K562 (cell line): ENCODE data around the gene URM1. TPM values are rescaled to one million over a fixed set of nuclear protein-coding genes. Genes with fewer than 3 reads are reported as not detected.

Source experiments
- ATAC-seq: fragments of 200-7000 bp; cut with Tn5 transposase; 3 replicates; pipeline ENCODE4 v1.9.1; 2020; ENCODE audit warnings: moderate library complexity
- BruUV-seq: library from RNA; stranded (reverse); fragments of 400-500 nt; replicated peaks from 2 replicates; lab custom pipeline; 2021; lab: Mats Ljungman, UMichigan
- CTCF ChIA-PET: fragments of 300-600 bp; formaldehyde crosslinking; extraction: SDS; loops from one replicate; lab custom pipeline; 2021; ENCODE audit warnings: low intra/inter-chr PET ratio; lab: Yijun Ruan, JAX
- POLR2A ChIA-PET: fragments of 300-600, 350-650 bp; sonication (Branson Sonifier 250); formaldehyde crosslinking; extraction: SDS; loops from one replicate; lab custom pipeline; 2021; ENCODE audit warnings: antibody characterized with exemption, inconsistent platforms; lab: Yijun Ruan, JAX
- DNase-seq, 4 experiments: peaks; one replicate each; pipeline versions ENCODE4 v3.0.0 to v3.0.0-alpha.2; 2011 to 2018; ENCODE audit warnings: low spot score in 3 of 4, mixed read lengths in 3 of 4; ENCODE audit errors: extremely low read depth in 1 of 4
- FAIRE-seq: peaks from 2 replicates; lab custom pipeline; 2011; peaks lifted over from hg19 to GRCh38; lab: Jason Lieb, UNC
- H2AFZ ChIP-seq: 2 replicates; pipeline ENCODE4 v1.6.0; 2011; ENCODE audit warnings: low read depth, low read length, control low read depth, inconsistent platforms
- H3K27ac ChIP-seq: fragments of 200-600 bp; 3 replicates; pipeline ENCODE4 v1.8.0; 2011; ENCODE audit warnings: low read depth, mild to moderate bottlenecking, control low read depth, inconsistent platforms, low read length, moderate library complexity, mixed read lengths; ENCODE audit errors: extremely low read depth
- H3K27me3 ChIP-seq, 2 experiments: fragments of 300-600 bp in 1 of 2; 2 replicates in 1 of 2; 3 replicates in 1 of 2; pipeline versions ENCODE4 v1.6.0 to v1.8.0; 2011; ENCODE audit warnings: inconsistent platforms in 2 of 2, low read length in 2 of 2, mild to moderate bottlenecking in 1 of 2, mixed read lengths in 1 of 2, moderate library complexity in 1 of 2; ENCODE audit not compliant: control insufficient read depth in 2 of 2, insufficient read depth in 2 of 2
- H3K36me3 ChIP-seq: fragments of 300-600 bp; 3 replicates; pipeline ENCODE4 v1.8.0; 2011; ENCODE audit warnings: mild to moderate bottlenecking, low read length, inconsistent platforms; ENCODE audit not compliant: control insufficient read depth, insufficient read depth
- H3K4me1 ChIP-seq, 2 experiments: fragments of 200-600 bp in 1 of 2; replicated peaks in 1 of 2; 2 replicates in 1 of 2; 3 replicates in 1 of 2; pipeline versions ENCODE4 v1.5.1 to v1.8.0; 2011; ENCODE audit warnings: inconsistent platforms in 2 of 2, low read length in 2 of 2, mild to moderate bottlenecking in 1 of 2, mixed read lengths in 1 of 2, moderate library complexity in 1 of 2; ENCODE audit not compliant: control insufficient read depth in 2 of 2, insufficient read depth in 2 of 2
- H3K4me2 ChIP-seq: 2 replicates; pipeline ENCODE4 v1.6.1; 2011; ENCODE audit warnings: low read length, control low read depth, inconsistent platforms, mixed read lengths; ENCODE audit not compliant: insufficient read depth
- H3K4me3 ChIP-seq: fragments of 200-600 bp; sonication (generic), shearing (Covaris generic); 2 replicates; pipeline ENCODE4 v1.5.1; 2016; ENCODE audit warnings: control low read depth, inconsistent platforms
- H3K79me2 ChIP-seq: fragments of 200-600 bp; 3 replicates; pipeline ENCODE4 v1.8.0; 2011; ENCODE audit warnings: low read length, inconsistent platforms; ENCODE audit not compliant: control insufficient read depth, insufficient read depth
- H3K9ac ChIP-seq, 2 experiments: 2 replicates each; pipeline versions ENCODE4 v1.6.0 to v1.6.1; 2011; ENCODE audit warnings: low read depth in 2 of 2, low read length in 2 of 2, control low read depth in 1 of 2, inconsistent platforms in 1 of 2, mild to moderate bottlenecking in 1 of 2, mixed read lengths in 1 of 2; ENCODE audit not compliant: insufficient read depth in 1 of 2
- H3K9me1 ChIP-seq: one replicate; pipeline ENCODE4 v1.6.0; 2011; ENCODE audit warnings: inconsistent platforms, mild to moderate bottlenecking, low read length, moderate library complexity; ENCODE audit not compliant: control insufficient read depth, insufficient read depth
- H3K9me3 ChIP-seq: replicated peaks from 2 replicates; pipeline ENCODE4 v1.5.1; 2011; ENCODE audit warnings: low read depth, low read length, inconsistent platforms; ENCODE audit not compliant: control insufficient read depth, insufficient read depth
- H4K20me1 ChIP-seq: replicated peaks from 2 replicates; pipeline ENCODE4 v1.6.1; 2011; ENCODE audit warnings: low read length, inconsistent platforms, mixed read lengths; ENCODE audit not compliant: control insufficient read depth, insufficient read depth
- CSDE1 ChIP-seq, 2 experiments: fragments of 450-650 bp; IDR thresholded peaks; 2 replicates each; pipeline ENCODE4 v1.6.1; 2016; ENCODE audit warnings: mild to moderate bottlenecking in 1 of 2
- GATA2 ChIP-seq: sonication (generic); formaldehyde crosslinking; IDR thresholded peaks from 2 replicates; pipeline ENCODE4 v1.4.0; 2020; ENCODE audit warnings: mild to moderate bottlenecking, missing genetic modification reagents
- LCOR ChIP-seq: sonication (generic); formaldehyde crosslinking; IDR thresholded peaks from 2 replicates; pipeline ENCODE4 v1.8.0; 2022; ENCODE audit warnings: mild to moderate bottlenecking, missing genetic modification reagents
- MTF1 ChIP-seq: fragments of 250-450 bp; sonication (Bioruptor Pico); IDR thresholded peaks from 2 replicates; pipeline ENCODE4 v1.9.0; 2021; ENCODE audit warnings: moderate library complexity, mild to moderate bottlenecking, inconsistent platforms, borderline replicate concordance
- MYC ChIP-seq, 2 experiments: fragments of 250-450 bp in 1 of 2; sonication (Bioruptor Pico) in 1 of 2; IDR thresholded peaks; 2 replicates each; pipeline versions ENCODE4 v1.5.1 to v1.6.1; 2012 to 2021; ENCODE audit warnings: low read depth in 2 of 2, borderline replicate concordance in 1 of 2, improper control_type of control experiment in 1 of 2, low read length in 1 of 2, mild to moderate bottlenecking in 1 of 2, moderate library complexity in 1 of 2
- NONO ChIP-seq, 2 experiments: fragments of 200-400 bp in 1 of 2; fragments of 450-650 bp in 1 of 2; formaldehyde crosslinking in 1 of 2; IDR thresholded peaks; 2 replicates each; pipeline ENCODE4 v1.6.1; 2017; ENCODE audit warnings: low read depth in 2 of 2, mild to moderate bottlenecking in 2 of 2, moderate library complexity in 2 of 2, low read length in 1 of 2
- NR3C1 ChIP-seq: sonication (generic); formaldehyde crosslinking; IDR thresholded peaks from 2 replicates; pipeline ENCODE4 v1.8.1; 2022; ENCODE audit warnings: missing genetic modification reagents
- POLR2H ChIP-seq: IDR thresholded peaks from 2 replicates; pipeline ENCODE4 v1.6.1; 2016; ENCODE audit warnings: missing genetic modification characterization, low read depth, mild to moderate bottlenecking, control low read depth, missing compliant biosample characterization, moderate library complexity
- SMAD2 ChIP-seq: fragments of 150-350 bp; IDR thresholded peaks from 2 replicates; pipeline ENCODE4 v1.6.1; 2014; ENCODE audit warnings: low read depth, mild to moderate bottlenecking, low read length
- SPI1 ChIP-seq: IDR thresholded peaks from 2 replicates; pipeline ENCODE4 v1.6.1; 2011; ENCODE audit warnings: low read depth, low read length, control low read depth, borderline replicate concordance
- XRCC5 ChIP-seq: fragments of 200-400 bp; formaldehyde crosslinking; IDR thresholded peaks from 2 replicates; pipeline ENCODE4 v1.6.1; 2017; ENCODE audit warnings: low read depth, mild to moderate bottlenecking, low read length
- ZNF263 ChIP-seq: sonication (generic); formaldehyde crosslinking; IDR thresholded peaks from 2 replicates; pipeline ENCODE4 v1.8.0; 2022; ENCODE audit warnings: mild to moderate bottlenecking, missing genetic modification reagents, borderline replicate concordance
- WGBS: fragments of 100-300 bp; shearing (Covaris generic); methylation state at CpG from one replicate; pipeline ENCODE4 v1.1.6; 2016; ENCODE audit warnings: low coverage, mixed read lengths; ENCODE audit not compliant: insufficient coverage; ENCODE audit errors: missing lambda C conversion rate; 5-methylcytosine and 5-hydroxymethylcytosine counted together
- in situ Hi-C: fragments of 300-500 bp; cut with MboI; formaldehyde crosslinking; loops from 4 replicates; pipeline ENCODE4 v1.15.0; 2018; ENCODE audit warnings: inconsistent platforms, mixed read lengths
- intact Hi-C: fragments of 100-400 bp; cut with micrococcal nuclease; formaldehyde crosslinking; loops from 2 replicates; pipeline ENCODE4 v1.14.2; 2022
- polyA plus RNA-seq, 8 experiments: library from polyadenylated mRNA; depleted of rRNA in 4 of 8; stranded (reverse) in 5 of 8; unstranded in 3 of 8; fragments of >200 nt; fragmentation: Nextera tagmentation in 2 of 8; fragmentation: Illumina TruSeq in 1 of 8; extraction: Ambion mirVana in 2 of 8; extraction: Trizol in 1 of 8; gene quantifications; 2 replicates each; pipeline versions ENCODE4 v1.2.1 to v1.2.3, GENCODE V29; 2011 to 2014; ENCODE audit warnings: inconsistent platforms in 1 of 8, missing spikeins in 1 of 8
- total RNA-seq, 7 experiments: library from RNA; depleted of rRNA in 6 of 7; stranded (reverse); fragments of >200 nt in 6 of 7; fragmentation: Illumina TruSeq in 2 of 7; extraction: Trizol in 2 of 7; gene quantifications; 2 replicates each; pipeline versions ENCODE4 v1.2.1 to v1.2.3, GENCODE V29; 2011 to 2021; ENCODE audit warnings: low replicate concordance in 1 of 7
- TF ChIP-seq, protein P1 (sequence below): sonication (generic); formaldehyde crosslinking; IDR thresholded peaks from 2 replicates; pipeline ENCODE4 v1.8.0; 2022; ENCODE audit warnings: missing genetic modification reagents, mild to moderate bottlenecking, moderate library complexity, borderline replicate concordance
- TF ChIP-seq, protein P2 (sequence below): fragments of 450-650 bp; formaldehyde crosslinking; IDR thresholded peaks from 2 replicates; pipeline ENCODE4 v1.4.0; 2020; ENCODE audit warnings: mild to moderate bottlenecking
- TF ChIP-seq, protein P3 (sequence below): fragments of 250-450 bp; sonication (Bioruptor Pico); IDR thresholded peaks from 2 replicates; pipeline ENCODE4 v1.6.1; 2021; ENCODE audit warnings: mild to moderate bottlenecking

URM1 gene
- total and polyA plus RNA-seq, 9 of the 15 experiments (the other 6 are each of a cell fraction or from before 2014, with no cell fraction given), result 10.1 to 88.9 (median 53.3) TPM

DNA sequence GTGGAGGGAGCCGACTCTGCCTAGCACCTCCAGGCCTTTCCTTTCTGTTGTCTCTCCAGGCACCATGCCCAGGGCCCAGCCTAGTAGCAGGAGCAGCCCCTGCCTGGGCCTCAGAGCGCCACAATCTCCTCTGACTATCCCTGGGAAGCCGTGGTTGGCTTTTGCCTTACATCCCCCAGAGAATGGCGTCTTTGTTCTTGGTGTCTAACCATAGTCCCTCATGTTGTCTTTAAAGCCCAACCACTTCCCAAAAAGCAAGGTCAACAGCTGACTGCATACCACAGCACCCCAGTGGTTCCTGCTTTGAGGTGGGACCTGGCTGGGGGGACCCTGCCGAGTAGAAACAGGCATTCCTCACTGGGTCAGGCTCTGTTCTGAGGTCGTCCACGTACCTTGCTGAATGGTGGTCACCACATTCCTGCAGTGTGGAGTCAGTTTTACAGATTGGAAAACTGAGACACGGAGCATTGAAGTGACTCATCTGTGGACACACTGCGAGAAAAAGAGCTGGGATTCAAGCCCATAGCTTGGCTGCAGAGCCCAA is 35.7 kb downstream of the URM1 start:
- H3K9ac ChIP-seq, result peak overlapping the region in 1 of 2 experiments; percentile 83; a peak in 2 of 4 replicates
- no peak overlapping the region for H3K27ac ChIP-seq
- intact Hi-C loops (no loop called here), in situ Hi-C loops (no loop called here)
- DNase-seq (no peak), ATAC-seq (no peak), FAIRE-seq (no peak)
- BruUV-seq, result no TSS peak
- TF ChIP-seq POLR2H (tag), result no peak
- TF ChIP-seq MTF1 (CRISPR knock-in tag), result no peak
- TF ChIP-seq MYC (IDR thresholded peaks at IDR 0.05; ENCODE audit: low read depth, low read length), result no peak
- no peak for TF ChIP-seq MYC (CRISPR knock-in tag; IDR thresholded peaks at IDR 0.05; ENCODE audit: borderline replicate concordance, low read depth)
- TF ChIP-seq, protein P1, sequence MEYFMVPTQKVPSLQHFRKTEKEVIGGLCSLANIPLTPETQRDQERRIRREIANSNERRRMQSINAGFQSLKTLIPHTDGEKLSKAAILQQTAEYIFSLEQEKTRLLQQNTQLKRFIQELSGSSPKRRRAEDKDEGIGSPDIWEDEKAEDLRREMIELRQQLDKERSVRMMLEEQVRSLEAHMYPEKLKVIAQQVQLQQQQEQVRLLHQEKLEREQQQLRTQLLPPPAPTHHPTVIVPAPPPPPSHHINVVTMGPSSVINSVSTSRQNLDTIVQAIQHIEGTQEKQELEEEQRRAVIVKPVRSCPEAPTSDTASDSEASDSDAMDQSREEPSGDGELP (CRISPR knock-in tag), result peak; percentile 37; the same call in 1 of the 2 replicates
- TF ChIP-seq NONO (IDR thresholded peaks at IDR 0.05; ENCODE audit: low read depth in 2 of 2, low read length in 1 of 2), result no peak
- TF ChIP-seq, protein P2, sequence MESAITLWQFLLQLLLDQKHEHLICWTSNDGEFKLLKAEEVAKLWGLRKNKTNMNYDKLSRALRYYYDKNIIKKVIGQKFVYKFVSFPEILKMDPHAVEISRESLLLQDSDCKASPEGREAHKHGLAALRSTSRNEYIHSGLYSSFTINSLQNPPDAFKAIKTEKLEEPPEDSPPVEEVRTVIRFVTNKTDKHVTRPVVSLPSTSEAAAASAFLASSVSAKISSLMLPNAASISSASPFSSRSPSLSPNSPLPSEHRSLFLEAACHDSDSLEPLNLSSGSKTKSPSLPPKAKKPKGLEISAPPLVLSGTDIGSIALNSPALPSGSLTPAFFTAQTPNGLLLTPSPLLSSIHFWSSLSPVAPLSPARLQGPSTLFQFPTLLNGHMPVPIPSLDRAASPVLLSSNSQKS (CRISPR knock-in tag), result no peak
- TF ChIP-seq SMAD2, result no peak
- TF ChIP-seq, protein P3, sequence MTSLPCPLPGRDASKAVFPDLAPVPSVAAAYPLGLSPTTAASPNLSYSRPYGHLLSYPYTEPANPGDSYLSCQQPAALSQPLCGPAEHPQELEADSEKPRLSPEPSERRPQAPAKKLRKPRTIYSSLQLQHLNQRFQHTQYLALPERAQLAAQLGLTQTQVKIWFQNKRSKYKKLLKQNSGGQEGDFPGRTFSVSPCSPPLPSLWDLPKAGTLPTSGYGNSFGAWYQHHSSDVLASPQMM (CRISPR knock-in tag), result no peak
- TF ChIP-seq ZNF263, result no peak
- TF ChIP-seq SPI1, result peak; percentile 44; the same call in 1 of the 2 replicates
- TF ChIP-seq GATA2, result no peak
- TF ChIP-seq CSDE1 (IDR thresholded peaks at IDR 0.05), result no peak
- TF ChIP-seq XRCC5, result no peak
- TF ChIP-seq NR3C1 (CRISPR knock-in tag), result no peak
- TF ChIP-seq LCOR (CRISPR knock-in tag), result no peak
- peaks cover 0 to 11% of the 10 kb centered on the region in 2 experiments; a peak in 2 of 5 replicates for H3K27me3 ChIP-seq
- no peak overlapping the region for H3K4me2 ChIP-seq
- H3K36me3 ChIP-seq, result no peaks in the 10 kb centered on the region
- 16% methylated on average over 8 of the region's 9 CpGs for WGBS
- H4K20me1 ChIP-seq, result no peaks in the 10 kb centered on the region
- H3K4me3 ChIP-seq, result no peak overlapping the region
- no peak overlapping the region for H2AFZ ChIP-seq
- POLR2A ChIA-PET, result interaction anchor here (0.6 to 0.8 kb wide), 3 partner anchors 17 to 39 kb away, joined by 3 to 4 read pairs (median 3); no protein-coding TSS in a partner anchor
- no peaks in the 10 kb centered on the region for H3K79me2 ChIP-seq
- peaks cover 0 to 17% of the 10 kb centered on the region in 2 experiments; a peak in 2 of 5 replicates for H3K4me1 ChIP-seq
- CTCF ChIA-PET, result no interaction called here
- H3K9me3 ChIP-seq, result no peaks in the 10 kb centered on the region
- H3K9me1 ChIP-seq, result no peaks in the 10 kb centered on the region
